A673 (cell line): Measurements from ENCODE around the gene EXD3. TPM values are rescaled to one million over a fixed set of nuclear protein-coding genes. Genes with fewer than 3 reads are reported as not detected.

Source experiments
- BruUV-seq: library from RNA; stranded (reverse); fragments of 400-500 nt; replicated peaks from 2 replicates; lab custom pipeline; 2021; lab: Mats Ljungman, UMichigan
- CTCF ChIA-PET: fragments of 300-600 bp; sonication (Branson Sonifier 250); formaldehyde crosslinking; loops from one replicate; lab custom pipeline; 2022; ENCODE audit warnings: antibody characterized with exemption; lab: Charles Lee
- POLR2A ChIA-PET: fragments of 300-600 bp; sonication (Branson Sonifier 250); formaldehyde crosslinking; loops from one replicate; lab custom pipeline; 2022; ENCODE audit warnings: antibody characterized with exemption; ENCODE audit not compliant: low non-redundant PET; lab: Charles Lee
- DNase-seq: peaks from one replicate; pipeline ENCODE4 v3.0.0-alpha.2; 2015; ENCODE audit warnings: low spot score
- H3K27ac ChIP-seq: fragments of 200-600 bp; sonication (generic); 2 replicates; pipeline ENCODE4 v1.5.1; 2016; ENCODE audit warnings: mixed run types, low read depth, mild to moderate bottlenecking, mixed read lengths, antibody characterized with exemption, low read length; ENCODE audit not compliant: poor library complexity, severe bottlenecking
- H3K27me3 ChIP-seq: fragments of 200-600 bp; sonication (generic); replicated peaks from 2 replicates; pipeline ENCODE4 v1.6.1; 2017; ENCODE audit warnings: mixed run types, low read depth, mild to moderate bottlenecking, mixed read lengths, antibody characterized with exemption, low read length; ENCODE audit not compliant: insufficient read depth, poor library complexity
- H3K36me3 ChIP-seq: fragments of 200-600 bp; sonication (generic); 2 replicates; pipeline ENCODE4 v1.6.1; 2016; ENCODE audit warnings: mixed run types, mild to moderate bottlenecking, mixed read lengths, antibody characterized with exemption, low read length; ENCODE audit not compliant: insufficient read depth, poor library complexity, severe bottlenecking
- H3K4me1 ChIP-seq: fragments of 200-600 bp; sonication (generic); 2 replicates; pipeline ENCODE4 v1.6.1; 2017; ENCODE audit warnings: mixed run types, mild to moderate bottlenecking, mixed read lengths, antibody characterized with exemption, low read length; ENCODE audit not compliant: insufficient read depth, poor library complexity, severe bottlenecking
- H3K4me3 ChIP-seq: fragments of 200-600 bp; sonication (generic); 2 replicates; pipeline ENCODE4 v1.5.1; 2016; ENCODE audit warnings: low read depth, mixed run types, mild to moderate bottlenecking, mixed read lengths, low read length; ENCODE audit not compliant: poor library complexity, severe bottlenecking
- H3K9me3 ChIP-seq: fragments of 200-600 bp; sonication (generic); 2 replicates; pipeline ENCODE4 v1.6.1; 2016; ENCODE audit warnings: mixed run types, low read depth, mild to moderate bottlenecking, mixed read lengths, antibody characterized with exemption, low read length; ENCODE audit not compliant: poor library complexity, severe bottlenecking
- CTCF ChIP-seq: fragments of 300-800, 200-600 bp; sonication (generic); conservative IDR thresholded peaks from 2 replicates; pipeline ENCODE4 v1.5.1; 2017; ENCODE audit warnings: low read depth, mild to moderate bottlenecking, antibody characterized with exemption, low read length, moderate library complexity, mixed read lengths
- EZH2 ChIP-seq: fragments of 200-600 bp; sonication (generic); IDR thresholded peaks from 2 replicates; pipeline ENCODE4 v1.6.1; 2017; ENCODE audit warnings: borderline replicate concordance, low read depth, mild to moderate bottlenecking, mixed read lengths, antibody characterized with exemption, low read length; ENCODE audit not compliant: poor library complexity, severe bottlenecking
- intact Hi-C: fragments of 100-400 bp; cut with micrococcal nuclease; formaldehyde crosslinking; loops from one replicate; pipeline ENCODE4 v1.10.0; 2022; ENCODE audit not compliant: unreplicated experiment
- total RNA-seq: library from RNA; stranded (reverse); gene quantifications from 2 replicates; pipeline ENCODE4 v1.2.3, GENCODE V29; 2021

EXD3 gene
- total RNA-seq, 1 experiment from 2014 or later, result 6.3 TPM

- Histone ChIP-seq H3K27me3 (no peaks in the 10 kb centered on the region), H3K4me1 (peaks cover 23% of the 10 kb centered on the region), H3K4me3 (no peak overlapping the region), H3K36me3 (no peaks in the 10 kb centered on the region), H3K9me3 (no peaks in the 10 kb centered on the region), H3K27ac (no peak overlapping the region)
- intact Hi-C loops, result no loop called here
- ChIA-PET CTCF (interaction anchor here (0.6 kb wide), 1 partner anchor 246 kb away, joined by 4 read pairs; no protein-coding TSS in a partner anchor), POLR2A (interaction anchor here (0.6 kb wide), 1 partner anchor 64 kb away, joined by 13 read pairs; no protein-coding TSS in a partner anchor)
- no peak for DNase-seq
- BruUV-seq, result no TSS peak
- TF ChIP-seq CTCF (no peak), EZH2 (no peak)
These were observed 143.1 kb downstream of the EXD3 start for GRCh38 chr9:137279741-137280473.

- no peaks in the 10 kb centered on the region for H3K36me3 ChIP-seq
- POLR2A ChIA-PET, result no interaction called here
- CTCF ChIA-PET, result no interaction called here
- no TSS peak for BruUV-seq
- intact Hi-C loops, result no loop called here
- no peak overlapping the region for H3K4me3 ChIP-seq
- H3K4me1 ChIP-seq, result peaks cover 23% of the 10 kb centered on the region
- H3K27me3 ChIP-seq, result no peaks in the 10 kb centered on the region
- TF ChIP-seq EZH2 (no peak), CTCF (no peak)
- no peak overlapping the region for H3K27ac ChIP-seq
- no peaks in the 10 kb centered on the region for H3K9me3 ChIP-seq
- no peak for DNase-seq
These were observed 143.9 kb downstream of the EXD3 start for GRCh38 chr9:137278721-137279711.

GRCh38 chr9:137278061-137278701, 144.8 kb downstream of the EXD3 start:
- intact Hi-C loops, result no loop called here
- no peaks in the 10 kb centered on the region for H3K9me3 ChIP-seq
- DNase-seq, result no peak
- ChIA-PET CTCF (interaction anchor here (1.6 kb wide), 1 partner anchor 9 kb away, joined by 4 read pairs; no protein-coding TSS in a partner anchor), POLR2A (no interaction called here)
- H3K27ac ChIP-seq, result no peak overlapping the region
- no peak for TF ChIP-seq EZH2
- no peak for TF ChIP-seq CTCF
- H3K4me3 ChIP-seq, result no peak overlapping the region
- H3K27me3 ChIP-seq, result no peaks in the 10 kb centered on the region
- BruUV-seq, result no TSS peak
- H3K36me3 ChIP-seq, result no peaks in the 10 kb centered on the region
- H3K4me1 ChIP-seq, result peaks cover 23% of the 10 kb centered on the region
